ENCODE results near the gene KIAA1549. TPM values are rescaled to one million over a fixed set of nuclear protein-coding genes. Genes with fewer than 3 reads are reported as not detected.

KIAA1549 gene
- total and polyA plus RNA-seq, 8 donors: 0.15 to 7.8 (median 1.4) TPM

- H3K4me3 ChIP-seq: no peak overlapping the region
- no peaks in the 10 kb centered on the region for H3K36me3 ChIP-seq
- WGBS, 5 donors: 81 to 90% (median 82%) methylated on average over 17 of the region's 17 CpGs
- TF ChIP-seq POLR2AphosphoS5 (IDR thresholded peaks at IDR 0.05): no peak
- no peaks in the 10 kb centered on the region for H3K4me1 ChIP-seq
- H3K27ac ChIP-seq: no peak overlapping the region
- no peaks in the 10 kb centered on the region for H3K27me3 ChIP-seq
- no peaks in the 10 kb centered on the region for H3K9me3 ChIP-seq
- DNase-seq: no peak
- intact Hi-C loops (cut with DNase I; ENCODE audit: low total_unique reads): no loop called here
These were observed 56.5 kb downstream of the KIAA1549 start for GRCh38 chr7:138924501-138925225.

- Histone ChIP-seq H3K36me3 (peaks cover 0 to 24% (median 22%) of the 10 kb centered on the region in 4 donors), H3K27me3 (no peaks in the 10 kb centered on the region), H3K4me1 (no peaks in the 10 kb centered on the region), H3K9me3 (no peaks in the 10 kb centered on the region), H3K27ac (no peak overlapping the region), H3K4me3 (no peak overlapping the region)
- intact Hi-C loops (cut with DNase I; ENCODE audit: low total_unique reads): no loop called here
- 91 to 97% (median 96%) methylated on average over 11 of the region's 11 CpGs for WGBS, 5 donors
- no peak for DNase-seq
- TF ChIP-seq POLR2A (IDR thresholded peaks at IDR 0.05): no peak
- TF ChIP-seq CTCF (IDR thresholded peaks at IDR 0.05): no peak
- TF ChIP-seq EP300 (IDR thresholded peaks at IDR 0.05): no peak
- TF ChIP-seq POLR2AphosphoS5 (IDR thresholded peaks at IDR 0.05): no peak
These were observed 59.9 kb downstream of the KIAA1549 start for GRCh38 chr7:138921277-138921676.

- WGBS, 5 donors: 82 to 91% (median 87%) methylated on average over 5 of the region's 5 CpGs
- Histone ChIP-seq H3K9me3 (no peaks in the 10 kb centered on the region), H3K4me1 (no peaks in the 10 kb centered on the region), H3K36me3 (peaks cover 0 to 24% (median 22%) of the 10 kb centered on the region in 4 donors), H3K27me3 (no peaks in the 10 kb centered on the region), H3K27ac (no peak overlapping the region), H3K4me3 (no peak overlapping the region)
- intact Hi-C loops (cut with DNase I; ENCODE audit: low total_unique reads): no loop called here
- TF ChIP-seq POLR2AphosphoS5 (IDR thresholded peaks at IDR 0.05) (no peak), CTCF (IDR thresholded peaks at IDR 0.05) (no peak), POLR2A (IDR thresholded peaks at IDR 0.05) (no peak), EP300 (IDR thresholded peaks at IDR 0.05) (no peak)
- DNase-seq: no peak
These were observed 61.3 kb downstream of the KIAA1549 start for GRCh38 chr7:138919911-138920310.

GRCh38 chr7:138919216-138919615 lies 62.0 kb downstream of the KIAA1549 start:
- no peak overlapping the region for H3K4me3 ChIP-seq
- no peak overlapping the region for H3K27ac ChIP-seq
- no peaks in the 10 kb centered on the region for H3K4me1 ChIP-seq
- peaks cover 0 to 24% (median 22%) of the 10 kb centered on the region in 4 donors for H3K36me3 ChIP-seq
- TF ChIP-seq POLR2A (IDR thresholded peaks at IDR 0.05) (no peak), POLR2AphosphoS5 (IDR thresholded peaks at IDR 0.05) (no peak), CTCF (IDR thresholded peaks at IDR 0.05) (no peak), EP300 (IDR thresholded peaks at IDR 0.05) (no peak)
- no peaks in the 10 kb centered on the region for H3K27me3 ChIP-seq
- no peak for DNase-seq
- H3K9me3 ChIP-seq: no peaks in the 10 kb centered on the region
- WGBS, 5 donors: 79 to 84% (median 81%) methylated on average over 9 of the region's 9 CpGs
- intact Hi-C loops (cut with DNase I; ENCODE audit: low total_unique reads): no loop called here

GRCh38 chr7:138918756-138919155 lies 62.4 kb downstream of the KIAA1549 start:
- Histone ChIP-seq H3K9me3 (no peaks in the 10 kb centered on the region), H3K27me3 (no peaks in the 10 kb centered on the region), H3K36me3 (peaks cover 0 to 24% (median 22%) of the 10 kb centered on the region in 4 donors), H3K4me3 (no peak overlapping the region), H3K4me1 (no peaks in the 10 kb centered on the region), H3K27ac (no peak overlapping the region)
- intact Hi-C loops (cut with DNase I; ENCODE audit: low total_unique reads): no loop called here
- DNase-seq: no peak
- TF ChIP-seq EP300 (IDR thresholded peaks at IDR 0.05): no peak
- TF ChIP-seq POLR2A (IDR thresholded peaks at IDR 0.05): no peak
- no peak for TF ChIP-seq CTCF (IDR thresholded peaks at IDR 0.05)
- TF ChIP-seq POLR2AphosphoS5 (IDR thresholded peaks at IDR 0.05): no peak
- 92 to 98% (median 96%) methylated on average over 10 of the region's 10 CpGs for WGBS, 5 donors

All from stomach (tissue), 9 donors.